Islet of Langerhans (tissue), 1 donor: Measurements from ENCODE around the gene PDE6C.
A peak's percentile ranks its signal among the peaks of the same experiment; 100 is the strongest.

Source experiments
- FAIRE-seq: peaks from one replicate; lab custom pipeline; 2011; peaks lifted over from hg19 to GRCh38; lab: Jason Lieb, UNC

The PDE6C gene

DNA sequence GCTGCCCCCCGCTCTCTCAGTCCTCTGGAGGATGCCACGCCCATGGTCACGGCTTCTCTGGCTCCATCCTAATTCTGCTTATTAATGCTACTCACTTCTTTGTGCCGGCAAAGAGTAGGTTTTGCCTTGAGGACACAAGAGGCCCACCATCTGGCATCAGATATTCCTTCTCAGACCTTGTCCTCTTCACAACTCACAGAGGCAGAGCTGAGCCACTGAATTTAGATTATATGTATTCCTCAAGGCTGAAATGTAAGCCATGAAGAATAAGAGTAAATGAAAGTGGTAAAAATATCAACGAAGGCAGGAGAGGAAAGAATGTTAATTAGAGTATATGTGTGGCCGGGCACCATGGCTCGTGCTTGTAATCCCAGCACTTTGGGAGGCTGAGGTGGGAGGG is 17.8 kb upstream of the PDE6C start:
- FAIRE-seq: no peak

- FAIRE-seq: no peak
Measured at GRCh38 chr10:93595378-93596161, 16.8 kb upstream of the PDE6C start.

GRCh38 chr10:93596539-93596938 is 15.8 kb upstream of the PDE6C start:
- FAIRE-seq: no peak

GRCh38 chr10:93597075-93597599 is 15.2 kb upstream of the PDE6C start:
- no peak for FAIRE-seq

- no peak for FAIRE-seq
Measured at GRCh38 chr10:93598157-93598556, 14.2 kb upstream of the PDE6C start.

GRCh38 chr10:93599335-93599734 is 13.0 kb upstream of the PDE6C start:
- FAIRE-seq: no peak

DNA sequence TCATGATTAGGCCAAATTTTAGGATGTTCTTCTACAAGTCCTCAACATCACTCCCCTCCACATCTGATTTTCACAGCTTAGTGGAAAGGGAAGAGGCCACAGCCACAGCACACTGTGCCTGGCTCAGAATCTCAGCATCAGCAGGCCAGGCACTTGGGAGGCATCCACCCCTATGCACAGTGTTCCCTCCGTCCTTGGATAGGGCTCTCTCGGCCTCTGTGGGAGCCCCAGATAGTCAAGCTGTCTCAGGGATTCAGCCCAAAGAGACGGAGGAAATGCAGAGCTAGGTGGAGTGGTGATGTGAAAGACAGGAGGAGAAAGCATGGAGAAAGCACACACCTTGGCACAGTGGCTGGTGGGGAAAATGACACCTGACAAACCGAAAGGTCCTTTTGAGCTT is 12.6 kb upstream of the PDE6C start:
- no peak for FAIRE-seq

- no peak for FAIRE-seq
Measured at GRCh38 chr10:93600446-93601145, 11.7 kb upstream of the PDE6C start.

- FAIRE-seq: no peak
Measured at GRCh38 chr10:93601146-93601773, 11.1 kb upstream of the PDE6C start, which contains the start of gene RBP4. RBP4 (minus strand) TSS chr10:93601235; CDS start chr10:93601028, 207 bp downstream.

- FAIRE-seq: no peak
Measured at GRCh38 chr10:93601774-93602162, 10.6 kb upstream of the PDE6C start.

GRCh38 chr10:93603023-93603422 is 9.3 kb upstream of the PDE6C start:
- peak; percentile 47 for FAIRE-seq

- FAIRE-seq: no peak
Measured at GRCh38 chr10:93604146-93604545, 8.2 kb upstream of the PDE6C start.

- FAIRE-seq: no peak
Measured at GRCh38 chr10:93608421-93608820, 3.9 kb upstream of the PDE6C start.

DNA sequence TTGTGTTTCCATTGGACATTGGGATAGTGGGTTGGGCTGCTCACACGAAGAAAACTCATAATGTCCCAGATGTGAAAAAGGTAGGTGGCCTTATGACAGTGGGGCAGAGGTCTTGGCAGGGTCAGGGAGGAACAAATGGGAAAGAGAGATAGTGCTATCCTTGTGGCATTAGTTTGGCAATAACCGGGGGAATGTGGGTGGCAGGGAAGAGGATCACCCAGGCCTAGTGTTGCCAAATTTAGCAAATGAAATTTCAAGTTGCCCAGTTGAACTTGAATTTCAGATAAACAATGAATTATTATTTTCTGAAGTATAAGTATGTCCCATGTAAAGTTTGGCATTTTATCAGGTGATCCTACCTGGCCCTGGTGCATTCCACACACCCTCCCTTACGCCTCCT is 789 bp downstream of the PDE6C start:
- no peak for FAIRE-seq

- FAIRE-seq: no peak
Measured at GRCh38 chr10:93614101-93614825, 1.9 kb downstream of the PDE6C start.

GRCh38 chr10:93615576-93616235 is 3.4 kb downstream of the PDE6C start:
- FAIRE-seq: no peak

- FAIRE-seq: no peak
Measured at GRCh38 chr10:93620925-93621324, 8.6 kb downstream of the PDE6C start.

DNA sequence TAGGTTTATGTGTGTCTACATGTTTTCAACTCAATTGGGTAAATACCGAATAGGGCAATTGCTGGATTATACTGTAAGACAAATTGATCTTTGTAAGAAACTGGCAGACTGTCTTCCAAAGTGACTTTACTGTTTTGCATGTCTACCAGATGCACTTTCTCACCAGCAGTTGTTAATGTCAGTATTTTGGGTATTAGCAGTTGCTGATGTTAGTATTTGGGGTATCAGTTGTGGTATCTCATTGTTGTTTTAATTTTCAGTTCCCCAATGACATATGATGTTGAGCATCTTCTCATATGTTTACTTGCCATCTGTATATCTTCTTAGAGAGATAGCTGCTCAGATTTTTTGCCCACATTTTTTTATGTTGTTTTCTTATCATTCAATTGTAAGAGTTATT is 10.6 kb downstream of the PDE6C start:
- FAIRE-seq: no peak

GRCh38 chr10:93628858-93629257 is 16.5 kb downstream of the PDE6C start:
- no peak for FAIRE-seq

DNA sequence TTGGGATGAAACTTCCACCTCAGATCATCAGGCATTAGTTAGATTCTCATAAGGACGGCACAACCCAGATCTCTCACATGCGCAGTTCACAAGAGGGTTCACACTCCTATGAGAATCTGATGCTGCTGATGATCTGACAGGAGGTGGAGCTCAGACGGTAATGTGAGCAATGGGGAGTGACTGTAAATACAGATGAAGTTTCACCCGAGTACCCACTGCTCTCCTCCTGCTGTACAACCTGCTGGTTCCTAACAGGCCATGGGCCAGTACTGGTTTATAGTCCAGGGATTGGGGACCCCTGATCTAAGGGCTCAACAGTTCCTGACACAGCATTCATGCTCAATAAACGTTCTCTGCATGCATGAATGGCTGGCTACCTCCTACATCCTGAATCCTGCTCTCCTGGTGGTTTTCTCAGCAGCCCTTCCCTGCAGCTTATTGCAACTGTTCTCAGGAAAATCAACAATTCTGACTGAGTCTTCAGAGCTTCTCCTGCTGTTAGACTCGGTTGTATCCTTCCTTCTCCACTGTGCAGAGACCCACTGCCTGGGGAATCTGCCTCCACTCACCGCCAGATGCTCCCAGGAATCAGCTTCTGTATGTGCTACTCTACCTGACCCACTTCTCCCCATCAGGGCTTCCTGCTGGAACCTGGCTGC is 17.4 kb downstream of the PDE6C start:
- FAIRE-seq: no peak
